NCI-H1436 (cell line): ENCODE results near the gene CYTH3.
"Not testable (repeated sequence)": the region's sequence is repeated elsewhere in the genome, so short reads cannot be mapped to it uniquely, and the experiment has no call there.

Experiments used
- DNase-seq: peaks from one replicate; lab custom pipeline; 2025; lab: John Stamatoyannopoulos, UW

The CYTH3 gene

DNA sequence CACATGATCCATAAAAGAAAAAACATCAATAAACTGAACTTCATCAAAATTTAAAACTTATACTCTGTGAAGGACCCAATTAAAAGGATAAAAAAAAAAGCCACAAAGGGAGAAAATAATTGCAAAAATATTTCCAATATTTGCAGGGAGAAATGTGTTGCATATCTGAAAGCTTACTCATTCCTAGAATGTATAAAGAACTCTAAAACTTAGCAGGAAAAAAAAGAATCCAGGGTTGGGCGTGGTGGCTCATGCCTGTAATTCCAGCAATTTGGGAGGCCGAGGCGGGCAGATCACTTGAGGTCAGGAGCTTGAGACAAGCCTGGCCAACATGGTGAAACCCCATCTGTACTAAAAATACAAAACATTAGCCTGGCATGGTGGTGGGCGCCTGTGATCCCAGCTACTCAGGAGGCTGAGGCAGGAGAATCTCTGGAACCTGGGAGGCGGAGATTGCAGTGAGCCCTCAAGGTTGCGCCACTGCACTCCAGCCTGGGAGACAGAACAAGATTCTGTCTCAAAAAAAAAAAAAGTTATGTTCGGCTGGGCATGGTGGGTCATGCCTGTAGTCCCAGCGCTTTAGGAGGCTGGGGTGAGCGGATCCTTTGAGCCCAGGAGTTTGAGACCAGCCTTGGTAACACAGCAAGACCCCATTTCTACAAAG lies 11.1 kb upstream of the CYTH3 start:
- not testable (repeated sequence) for DNase-seq

DNA sequence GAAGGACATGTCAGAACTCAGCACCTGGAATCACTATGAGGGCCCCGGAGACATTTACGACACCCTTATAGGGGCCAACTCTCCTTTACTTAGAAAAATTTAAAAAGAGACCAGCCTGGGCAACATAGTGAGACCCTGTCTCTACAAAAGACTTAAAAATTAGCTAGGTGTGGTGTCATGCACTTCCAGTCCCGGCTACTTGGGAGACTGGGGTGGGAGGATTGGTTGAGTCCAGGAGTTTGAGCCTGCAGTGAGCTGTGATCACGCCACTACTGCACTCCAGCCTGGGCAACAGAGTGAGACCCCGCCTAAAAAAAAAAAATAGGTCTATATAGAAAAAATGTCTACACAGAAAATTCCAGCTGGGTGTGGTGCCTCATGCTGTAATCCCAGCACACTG lies 7.5 kb upstream of the CYTH3 start:
- no peak for DNase-seq

DNA sequence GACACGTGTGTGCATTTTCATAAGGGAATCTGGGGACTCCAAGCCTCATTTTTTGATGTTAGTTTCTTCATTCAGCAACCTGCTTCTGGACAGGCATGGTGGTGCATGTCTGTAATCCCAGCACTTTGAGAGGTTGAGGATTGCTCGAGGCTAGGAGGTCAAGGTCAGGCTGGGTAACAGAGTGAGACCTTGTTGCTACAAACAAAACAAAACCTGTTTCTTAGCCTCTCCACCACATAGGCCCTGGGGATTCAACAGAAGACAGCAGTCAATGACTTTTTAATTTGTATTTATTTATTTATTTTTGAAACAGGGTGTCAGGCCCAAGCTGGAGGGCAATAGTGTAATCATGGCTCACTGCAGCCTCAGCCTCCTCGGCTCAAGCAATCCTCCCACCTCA lies 6.9 kb upstream of the CYTH3 start:
- DNase-seq: no peak

DNA sequence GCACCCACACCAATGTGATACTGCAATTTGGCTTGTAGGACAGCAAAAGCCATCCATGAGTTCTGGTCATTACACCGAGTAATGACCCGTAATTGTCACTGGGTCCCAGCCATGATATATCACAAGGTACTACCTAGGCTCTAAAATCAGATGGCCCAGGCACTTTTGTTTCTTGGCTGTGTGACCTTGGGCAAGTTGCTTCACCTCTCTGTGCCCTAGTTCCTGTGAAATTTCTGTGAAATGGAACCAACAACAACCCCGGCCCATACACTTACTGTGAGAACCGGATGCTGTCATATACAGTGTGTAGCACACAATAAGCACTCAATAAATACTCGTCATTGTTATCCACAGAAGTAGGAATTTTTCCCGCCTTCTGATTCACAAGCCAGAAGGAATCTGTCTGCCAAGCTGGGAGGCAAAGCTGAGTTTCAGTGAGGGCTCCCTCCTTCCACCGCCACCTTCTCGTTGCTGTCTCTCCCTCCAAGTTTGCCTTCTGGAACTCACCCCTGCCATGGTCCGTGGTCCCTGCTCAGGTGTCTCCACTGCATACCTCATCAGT lies 6.4 kb upstream of the CYTH3 start:
- no peak for DNase-seq

DNA sequence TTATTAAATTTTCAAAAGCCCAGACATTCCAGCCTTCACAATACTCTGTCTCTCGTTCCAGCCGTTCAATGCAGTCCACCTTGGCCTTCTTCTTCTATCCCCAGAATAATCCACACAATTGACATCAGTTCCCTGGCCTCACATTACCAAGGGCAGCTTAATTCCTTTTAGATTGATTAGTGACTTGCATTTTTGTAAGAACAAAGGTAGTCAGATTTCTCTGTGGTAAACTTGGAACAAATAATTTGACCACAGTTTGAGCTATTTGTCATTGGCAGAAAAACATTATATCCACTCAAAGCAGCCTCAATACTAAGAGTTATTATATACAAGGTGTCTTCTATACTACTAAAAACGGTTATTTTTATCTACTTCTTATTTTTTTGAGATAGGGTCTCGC lies 5.1 kb upstream of the CYTH3 start:
- no peak for DNase-seq

DNA sequence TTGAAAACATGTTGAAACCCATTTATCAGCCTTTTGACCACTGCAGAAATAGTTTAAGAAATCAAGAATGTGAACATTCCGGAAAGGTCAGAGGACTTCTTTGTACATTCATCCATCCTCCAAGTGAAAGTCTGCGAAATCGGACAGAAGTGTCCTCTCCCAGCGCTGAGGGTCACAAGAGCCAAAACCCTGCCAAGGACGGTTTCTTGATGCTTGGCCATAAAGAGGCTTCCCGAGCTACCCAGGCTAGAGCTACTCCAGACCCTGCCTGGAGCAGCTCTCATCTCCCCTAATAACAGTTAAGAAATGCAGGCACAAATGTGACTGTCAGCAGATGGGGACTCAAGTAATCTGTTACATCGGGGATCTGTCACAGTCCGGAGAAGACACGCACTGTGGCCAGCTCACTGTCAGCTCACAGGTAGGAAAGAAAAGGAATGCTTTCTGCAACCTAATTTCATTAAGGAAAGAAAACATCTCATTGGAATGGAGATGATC lies 4.5 kb upstream of the CYTH3 start:
- no peak for DNase-seq

DNA sequence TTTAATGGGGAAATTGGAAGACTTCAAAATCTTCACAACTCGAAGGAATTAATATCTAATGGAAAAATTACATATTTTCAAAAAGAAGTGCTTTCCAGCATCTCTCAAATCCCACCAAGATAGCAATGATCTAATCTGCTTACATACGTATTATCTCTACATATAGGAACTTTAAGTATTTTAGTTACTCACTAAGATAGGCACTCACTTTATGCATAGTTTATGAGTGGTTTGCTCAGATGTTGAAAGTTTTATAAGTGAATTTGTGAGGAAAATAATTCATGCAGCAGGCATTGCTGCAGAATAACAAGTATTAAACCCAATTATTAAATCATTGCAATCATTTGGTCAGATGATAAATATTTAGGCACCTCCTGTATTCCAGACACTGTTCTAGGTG lies 2.3 kb upstream of the CYTH3 start:
- DNase-seq: no peak

DNA sequence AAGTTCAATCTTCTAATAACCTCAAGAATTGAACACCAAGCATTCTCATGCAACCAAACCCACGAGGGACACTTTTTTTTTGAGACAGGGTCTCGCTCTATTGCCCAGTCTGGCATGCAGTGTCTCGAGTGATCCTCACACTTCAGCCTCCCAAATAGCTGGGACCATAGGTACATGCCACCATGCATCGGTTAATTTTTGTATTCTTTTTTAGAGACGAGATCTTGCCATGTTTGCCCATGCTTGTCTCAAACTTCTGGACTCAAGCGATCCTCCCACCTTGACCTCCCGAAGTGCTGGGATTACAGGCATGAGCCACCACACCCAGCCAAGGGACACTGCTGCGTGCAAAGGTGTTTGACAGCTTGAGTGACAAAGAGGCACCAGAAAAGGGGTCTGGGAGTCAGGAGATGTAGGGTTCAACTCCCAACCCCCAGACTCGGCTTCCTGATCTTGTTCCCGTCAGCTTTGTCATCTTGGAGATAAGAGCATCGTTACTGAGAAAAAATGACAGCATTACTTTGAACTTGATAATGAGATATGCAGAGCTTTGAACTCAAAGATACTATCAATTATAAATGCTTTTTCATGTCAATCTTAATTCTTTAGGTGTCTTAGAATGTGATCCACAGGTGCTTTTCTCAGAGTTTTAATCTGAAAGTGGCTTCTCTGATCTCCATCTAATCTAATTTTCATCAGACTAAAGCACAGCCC lies 1.6 kb upstream of the CYTH3 start:
- no peak for DNase-seq

DNA sequence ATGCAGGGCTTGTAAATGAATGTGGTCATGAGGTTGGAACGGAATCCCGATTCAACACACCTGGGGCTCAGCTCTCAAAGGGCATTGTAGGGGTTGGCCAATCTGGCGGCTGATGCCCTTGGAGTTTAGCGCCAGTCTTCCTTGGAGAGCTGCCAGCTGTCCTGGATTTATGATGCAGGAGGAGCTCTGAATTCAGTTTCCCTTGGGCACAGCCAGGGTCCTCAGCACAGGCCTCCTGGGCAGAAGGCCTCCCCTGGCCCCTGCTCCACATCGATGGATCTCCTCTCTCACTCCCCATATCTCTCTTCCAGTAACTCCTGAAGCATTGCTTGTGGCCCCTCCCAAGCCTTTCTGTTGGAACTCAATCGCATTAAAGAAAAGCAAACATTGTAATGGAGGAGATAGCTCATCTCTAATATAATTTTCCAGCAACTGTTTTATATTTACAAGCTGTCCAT lies 985 bp upstream of the CYTH3 start:
- peak; percentile 7 for DNase-seq

DNA sequence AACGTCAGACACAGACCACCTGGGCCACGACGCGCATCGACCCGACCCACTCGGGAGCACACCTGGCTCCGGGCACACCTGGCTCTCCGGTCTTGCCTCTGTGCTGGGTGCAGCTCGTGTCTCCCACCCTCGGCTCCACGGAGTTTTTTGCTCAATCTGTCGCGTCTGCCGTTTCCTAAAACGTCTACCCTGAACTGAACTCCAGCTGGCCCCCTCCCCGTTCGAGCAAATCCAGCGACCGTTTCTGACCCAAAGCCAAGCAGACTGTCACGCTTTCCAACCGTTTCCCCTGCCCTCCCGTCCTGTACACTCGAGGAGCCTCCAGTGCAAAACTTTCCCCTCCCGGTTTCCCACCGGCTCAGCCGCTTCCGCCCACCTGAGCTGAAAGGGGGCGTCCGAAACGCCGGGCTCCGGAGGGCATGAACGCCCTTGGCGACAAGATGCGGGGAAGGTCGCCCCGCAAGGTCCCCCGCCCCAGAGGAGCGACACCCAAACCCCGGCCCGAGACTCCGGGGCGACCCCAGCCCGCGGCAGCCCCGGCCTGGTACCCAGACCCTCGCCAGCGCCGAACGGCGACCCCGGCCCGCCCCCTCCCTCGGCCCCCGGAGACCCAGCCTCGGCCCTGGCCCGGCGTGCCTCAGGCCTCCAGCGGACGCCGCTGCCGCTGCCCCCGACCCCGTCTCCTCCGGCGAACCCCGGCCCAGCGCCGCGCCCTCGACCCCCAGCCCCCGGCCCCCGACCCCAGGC lies 557 bp downstream of the CYTH3 start:
- DNase-seq: no peak

DNA sequence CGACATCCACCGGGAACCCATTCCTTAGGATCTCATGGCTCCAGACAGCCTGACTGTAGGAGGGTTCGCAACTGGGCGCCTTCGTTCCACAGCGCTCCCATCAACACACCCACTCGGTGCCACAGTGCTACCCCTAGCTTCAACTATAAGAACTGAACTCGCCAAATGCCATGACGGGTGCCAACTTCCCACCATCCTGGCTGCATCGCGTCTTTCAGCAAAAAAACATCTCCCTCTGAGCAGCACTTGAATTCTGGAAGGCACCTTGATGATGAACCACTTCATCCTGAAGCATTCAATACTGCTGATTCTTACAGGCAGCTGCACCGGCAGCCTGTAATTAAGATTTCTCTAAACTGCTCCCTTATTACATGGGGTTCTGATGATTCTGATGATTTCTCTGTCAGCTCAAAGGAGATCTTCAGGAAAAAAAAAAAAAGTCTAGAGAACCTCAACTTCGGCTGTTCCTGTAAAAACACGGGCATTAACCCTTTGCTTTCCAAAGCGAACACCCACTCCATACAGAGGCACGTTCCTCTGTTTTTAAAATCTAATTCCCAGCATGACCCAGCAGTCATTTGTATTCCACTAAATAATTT lies 1.3 kb downstream of the CYTH3 start:
- DNase-seq: no peak

DNA sequence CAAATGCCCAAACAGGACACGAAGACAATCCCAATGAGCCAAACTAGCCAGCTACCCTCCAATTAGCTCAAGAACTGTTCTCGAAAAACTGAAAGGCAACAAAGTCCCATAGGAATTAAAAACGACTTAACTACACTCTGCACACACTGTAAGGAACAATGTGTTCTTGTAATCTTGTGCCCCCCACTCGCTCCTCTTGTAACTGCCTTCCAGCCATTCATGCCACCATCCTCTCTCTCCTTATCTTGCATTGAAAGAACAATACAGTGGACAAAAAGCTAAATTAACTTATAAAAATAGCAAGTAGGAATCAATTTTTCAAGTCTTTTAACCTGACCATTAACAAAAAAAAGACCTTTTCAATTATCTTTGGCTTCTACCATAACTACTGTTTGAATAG lies 2.9 kb downstream of the CYTH3 start:
- DNase-seq: no peak

DNA sequence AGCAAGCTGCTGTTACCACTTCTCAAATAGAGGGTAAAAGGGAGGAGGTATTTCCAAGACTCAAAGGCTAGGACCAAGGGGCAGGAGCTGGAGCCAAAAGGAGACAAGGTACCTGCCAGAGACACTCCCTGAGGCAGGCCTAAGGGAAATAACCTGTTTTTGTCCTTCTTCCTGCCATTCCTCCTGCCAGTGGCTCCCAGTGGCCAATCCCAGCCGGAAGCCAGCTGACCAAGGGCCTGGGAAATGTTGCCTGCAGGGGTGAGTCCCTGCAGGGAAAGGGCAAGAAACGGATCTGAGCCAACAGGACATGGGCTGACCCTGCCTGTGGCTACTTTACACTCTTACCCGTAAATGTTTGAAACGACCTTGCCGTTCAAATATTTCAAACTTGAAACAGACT lies 3.5 kb downstream of the CYTH3 start:
- no peak for DNase-seq

DNA sequence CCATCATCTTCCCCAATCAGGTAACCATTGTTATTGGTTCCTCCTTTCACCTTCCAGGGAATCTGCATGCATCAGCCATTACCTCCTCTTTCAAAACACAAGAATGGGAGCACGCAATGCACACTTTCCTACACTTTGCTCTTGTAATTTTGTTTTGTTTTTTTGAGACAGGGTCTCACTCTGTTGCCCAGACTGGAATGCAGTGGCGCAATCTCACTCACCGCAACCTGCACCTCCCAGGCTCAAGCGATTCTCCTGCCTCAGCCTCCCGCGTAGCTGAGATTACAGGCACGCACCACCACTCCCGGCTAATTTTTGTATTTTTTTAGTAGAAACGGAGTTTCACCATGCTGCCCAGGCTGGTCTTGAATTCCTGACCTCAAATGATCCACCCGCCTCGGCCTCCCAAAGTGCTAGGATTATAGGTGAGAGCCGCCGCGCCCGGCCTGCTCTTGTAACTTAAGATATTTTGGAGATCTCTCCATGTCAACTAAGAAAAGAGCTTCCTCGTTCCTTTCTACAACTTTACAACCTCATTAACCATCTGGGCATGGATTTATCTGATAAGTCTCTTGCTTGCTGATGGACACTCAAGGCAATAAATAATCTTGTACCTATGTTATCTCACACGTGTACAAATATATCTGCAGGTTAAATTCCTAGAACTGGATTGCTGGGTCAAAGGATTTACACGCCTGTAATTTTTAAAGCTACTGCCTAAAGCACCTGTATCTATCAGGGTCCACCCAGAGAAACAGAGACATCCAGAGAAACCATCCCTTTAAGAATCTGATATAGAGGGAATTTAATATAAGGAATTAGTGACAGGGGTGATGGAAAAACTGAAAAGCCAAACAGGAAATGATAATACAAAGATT lies 4.2 kb downstream of the CYTH3 start:
- DNase-seq: no peak

DNA sequence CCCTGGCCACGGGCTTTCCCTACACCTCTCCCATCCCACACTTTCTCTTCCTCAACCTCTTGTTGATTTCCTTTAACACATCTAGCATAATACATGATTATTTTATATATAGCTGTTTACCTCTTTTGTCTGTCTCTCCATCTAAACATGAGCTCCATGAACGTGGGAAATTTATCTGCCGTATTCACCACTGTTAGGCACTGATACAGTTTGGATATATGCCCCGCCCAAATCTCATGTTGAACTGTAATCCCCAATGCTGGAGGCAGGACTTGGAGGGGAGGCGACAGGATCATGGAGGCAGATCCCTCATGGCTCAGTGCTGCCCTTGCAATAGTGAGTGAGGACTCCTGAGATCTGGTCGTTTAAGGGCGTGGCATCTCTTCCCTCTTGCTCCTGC lies 5.7 kb downstream of the CYTH3 start:
- DNase-seq: no peak

DNA sequence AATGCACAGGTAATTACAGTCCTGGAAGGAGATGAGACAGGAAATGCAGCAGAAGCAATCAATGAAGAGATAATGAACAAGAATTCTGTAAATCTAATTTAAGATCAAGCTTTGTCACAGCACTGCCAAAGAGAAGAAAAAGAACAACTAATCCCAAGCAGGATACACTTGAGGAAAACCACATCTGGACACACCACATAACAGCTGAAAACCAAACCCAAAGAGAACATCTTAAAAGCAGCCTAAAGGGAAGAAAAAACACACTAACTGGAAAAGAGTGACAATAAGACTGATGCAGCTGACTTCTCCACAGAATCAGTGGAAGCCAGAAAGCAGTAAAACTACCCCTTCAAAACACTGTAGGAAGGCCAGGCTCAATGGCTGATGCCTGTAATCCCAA lies 10.2 kb downstream of the CYTH3 start:
- no peak for DNase-seq

DNA sequence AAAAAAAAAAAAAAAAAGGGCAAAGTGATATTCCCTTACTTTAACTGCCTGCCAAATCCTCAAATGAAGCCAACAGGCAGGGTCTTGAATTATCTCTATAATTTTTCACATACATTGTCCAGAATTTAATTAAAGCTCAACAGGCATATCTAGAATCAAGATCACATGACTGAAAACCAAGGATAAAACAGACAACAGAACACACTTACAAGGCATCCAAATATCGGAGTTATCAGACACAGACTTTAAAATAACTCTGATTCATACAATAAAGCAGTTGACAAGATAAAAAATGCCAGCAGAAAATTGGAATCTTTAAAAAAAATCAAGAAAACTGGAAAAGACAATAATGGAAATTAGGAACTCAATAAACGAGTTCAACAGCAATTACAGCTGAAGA lies 10.7 kb downstream of the CYTH3 start:
- DNase-seq: no peak

DNA sequence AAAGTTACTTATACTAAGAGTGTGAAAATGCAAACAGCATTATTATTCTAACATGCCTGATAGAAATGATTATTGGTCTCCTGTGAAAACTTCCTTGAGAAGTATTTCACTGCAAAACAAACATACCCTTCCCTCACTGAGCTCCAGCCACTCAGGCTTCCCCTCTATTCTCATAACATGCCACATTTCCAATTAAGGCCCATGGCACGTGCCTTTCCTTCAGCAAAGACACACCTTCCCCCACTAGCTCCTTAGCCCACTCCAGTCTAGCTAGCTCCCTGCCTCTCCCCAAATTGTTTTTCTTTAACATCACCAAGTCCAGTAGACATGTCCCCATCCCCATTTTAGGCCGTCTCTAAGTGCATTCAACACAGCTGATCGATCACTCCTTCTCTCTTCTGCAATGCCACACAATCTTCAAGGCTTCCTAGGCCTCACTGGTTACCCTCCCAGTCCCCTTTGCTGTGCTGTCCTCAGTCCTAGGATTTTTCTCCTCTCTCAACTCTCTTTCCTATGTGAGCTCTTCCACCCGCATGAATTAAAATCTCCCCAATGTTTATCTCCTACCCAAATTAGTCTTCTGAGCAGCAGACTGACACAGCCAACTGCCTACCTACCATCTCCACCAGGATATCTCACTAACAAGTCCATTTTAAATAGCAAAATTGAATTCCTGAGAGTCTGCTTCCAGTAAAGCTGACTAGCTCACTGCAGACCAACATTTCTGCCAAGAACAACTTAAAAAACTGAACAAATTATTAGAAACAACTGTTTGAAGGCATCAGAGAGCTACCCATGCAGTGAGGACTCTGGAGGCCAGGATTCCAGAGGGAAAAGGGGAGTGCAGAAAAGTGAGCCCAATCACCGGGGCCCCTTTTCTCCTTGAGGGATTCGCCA lies 11.9 kb downstream of the CYTH3 start:
- no peak for DNase-seq

DNA sequence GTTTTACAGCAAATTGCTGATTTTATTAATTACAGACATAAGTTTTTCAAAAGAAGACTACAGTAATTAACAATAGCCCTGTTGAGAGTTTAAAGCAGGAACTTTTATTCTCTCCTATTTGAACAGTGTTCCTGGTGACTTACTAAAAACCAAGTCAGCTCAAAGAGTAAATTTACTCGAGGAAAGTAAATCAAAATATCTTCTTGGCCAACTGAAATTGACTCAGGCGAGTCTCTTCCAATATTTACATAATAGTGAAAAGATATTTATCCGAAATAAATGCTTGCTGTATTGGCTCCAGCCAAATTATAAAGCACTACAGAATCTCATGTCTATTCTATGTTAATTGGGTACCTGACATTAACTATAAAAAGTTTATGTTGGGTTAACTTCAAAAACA lies 13.2 kb downstream of the CYTH3 start:
- no peak for DNase-seq
